ENCODE data around the gene KLHL6. TPM values are rescaled to one million over a fixed set of nuclear protein-coding genes. Genes with fewer than 3 reads are reported as not detected.

Gene KLHL6
- total RNA-seq, result not detected in 2 replicates

GRCh38 chr3:183555541-183556081, at the start of gene KLHL6:
TSS of gene KLHL6 (minus strand) at chr3:183555706. CDS start at chr3:183555653, 53 bp downstream.

Other genes with a start within 250 kb of the KLHL6 start
- 0.74 and 3.2 TPM in 2 replicates for gene MCF2L2, start 127.1 kb downstream of the KLHL6 start, total RNA-seq
- 16.1 and 20.1 TPM in 2 replicates for gene KLHL24, start 79.9 kb upstream of the KLHL6 start, total RNA-seq
- gene YEATS2, start 142.1 kb upstream of the KLHL6 start, total RNA-seq, result 22.5 and 24.5 TPM in 2 replicates